Epithelial cell of proximal tubule (primary cell): Measurements from ENCODE around the gene DNAJC6. TPM values are rescaled to one million over a fixed set of nuclear protein-coding genes. Genes with fewer than 3 reads are reported as not detected.

ENCODE experiments used
- DNase-seq: peaks from one replicate; pipeline ENCODE4 v3.0.0-alpha.2; 2011; ENCODE audit warnings: low read depth
- H3K4me3 ChIP-seq: 2 replicates; pipeline ENCODE4 v1.5.1; 2011; ENCODE audit warnings: low read depth, mild to moderate bottlenecking, low read length
- CTCF ChIP-seq: conservative IDR thresholded peaks from 2 replicates; pipeline ENCODE4 v1.5.1; 2012; ENCODE audit warnings: low read depth, mild to moderate bottlenecking, low read length
- total RNA-seq: library from RNA; depleted of rRNA; stranded (reverse); fragments of >200 nt; gene quantifications from 2 replicates; pipeline ENCODE4 v1.2.3, GENCODE V29; 2015

DNAJC6 gene
- total RNA-seq, 1 donor from 2014 or later: 6.9 TPM

GRCh38 chr1:65316233-65316632 lies 6.9 kb downstream of the DNAJC6 start:
- no peak overlapping the region for H3K4me3 ChIP-seq
- no peak for TF ChIP-seq CTCF
- DNase-seq: no peak

- TF ChIP-seq CTCF: no peak
- H3K4me3 ChIP-seq: no peak overlapping the region
- no peak for DNase-seq
Observed at GRCh38 chr1:65317866-65318653, 8.7 kb downstream of the DNAJC6 start.

DNA sequence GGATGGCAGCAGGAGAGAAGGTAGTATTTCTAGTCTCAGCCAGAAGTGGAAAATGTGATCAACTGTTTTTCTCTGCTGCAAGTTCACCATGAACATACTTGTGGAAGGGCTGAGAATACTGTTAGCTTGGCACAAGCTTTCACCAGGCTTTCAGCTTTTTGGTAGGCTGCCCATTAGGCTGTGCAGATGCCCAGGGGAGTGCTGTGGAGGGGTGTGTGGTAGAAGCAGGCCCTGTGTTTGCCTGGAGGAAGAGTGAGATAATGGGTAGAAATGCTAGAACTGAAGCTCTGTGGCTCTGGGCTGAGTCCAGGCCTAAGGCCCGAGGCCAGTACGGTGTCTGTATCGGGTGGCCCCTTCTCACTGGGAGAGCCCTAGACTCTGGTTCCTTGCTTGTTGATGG lies 9.8 kb downstream of the DNAJC6 start:
- TF ChIP-seq CTCF: no peak
- H3K4me3 ChIP-seq: no peak overlapping the region
- DNase-seq: no peak

DNA sequence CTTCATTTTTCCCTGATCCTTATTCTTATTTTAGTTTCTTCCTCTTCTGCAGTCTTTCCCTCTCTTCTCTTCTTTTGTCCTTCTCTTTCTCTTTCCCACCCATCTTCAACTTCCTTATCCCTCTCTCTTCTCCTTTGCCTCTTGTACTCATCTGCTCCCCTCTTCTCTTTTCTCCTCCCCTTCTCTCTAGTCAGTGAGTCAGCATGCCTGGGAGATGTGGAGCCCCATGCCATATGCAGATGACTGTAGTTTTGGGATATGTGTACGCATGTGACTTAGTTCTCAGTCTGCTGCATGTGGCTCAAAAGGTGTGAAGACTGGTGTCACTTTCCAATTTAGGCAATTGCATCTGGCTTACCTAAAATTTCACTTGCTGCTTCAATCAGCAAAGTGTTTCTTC lies 10.4 kb downstream of the DNAJC6 start:
- H3K4me3 ChIP-seq: no peak overlapping the region
- no peak for DNase-seq
- TF ChIP-seq CTCF: no peak

- DNase-seq: no peak
- TF ChIP-seq CTCF: no peak
- no peak overlapping the region for H3K4me3 ChIP-seq
Observed at GRCh38 chr1:65321879-65322278, 12.5 kb downstream of the DNAJC6 start.

DNA sequence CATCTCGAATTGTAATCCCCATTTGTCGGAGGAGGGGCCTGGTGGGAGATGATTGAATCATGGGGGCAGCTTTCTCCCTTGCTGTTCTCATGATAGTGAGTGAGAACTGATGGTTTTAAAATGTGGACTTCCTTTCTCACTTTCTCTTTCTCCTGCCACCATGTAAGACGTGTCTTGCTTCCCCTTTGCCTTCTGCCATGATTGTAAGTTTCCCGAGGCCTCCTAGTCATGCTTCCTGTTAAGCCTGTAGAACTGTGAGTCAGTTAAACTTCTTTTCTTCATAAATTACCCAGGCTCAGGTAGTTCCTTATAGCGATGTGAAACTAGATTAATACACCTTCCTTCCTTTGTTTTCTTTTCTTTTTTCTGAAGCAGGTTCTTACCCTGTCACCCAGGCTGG lies 13.9 kb downstream of the DNAJC6 start:
- DNase-seq: no peak
- H3K4me3 ChIP-seq: no peak overlapping the region
- no peak for TF ChIP-seq CTCF

DNA sequence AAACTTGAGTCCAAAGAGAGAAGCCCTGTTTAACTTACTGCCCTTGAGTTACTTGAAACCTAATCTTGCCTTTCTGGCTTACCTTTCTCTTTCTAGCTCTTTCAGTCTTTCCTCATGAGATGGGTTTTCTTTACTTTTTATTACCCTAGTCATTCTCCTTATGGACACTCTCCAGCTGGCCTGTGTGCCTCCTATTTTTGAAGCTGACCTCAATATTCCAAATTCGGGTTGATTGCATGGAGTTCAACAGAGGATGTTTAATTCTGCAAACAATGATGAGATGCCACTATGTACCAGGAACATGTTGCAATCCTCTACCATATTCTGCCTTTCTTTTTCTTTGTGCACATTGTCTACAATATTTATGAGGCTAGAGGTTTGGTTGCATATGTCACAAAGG lies 20.7 kb downstream of the DNAJC6 start:
- no peak for TF ChIP-seq CTCF
- no peak overlapping the region for H3K4me3 ChIP-seq
- no peak for DNase-seq
